Measurements from ENCODE around the gene HCST. TPM values are rescaled to one million over a fixed set of nuclear protein-coding genes. Genes with fewer than 3 reads are reported as not detected.

The HCST gene
- polyA plus RNA-seq (2013, experiment 1 of 2) = 0.32 TPM
- polyA plus RNA-seq (2013, experiment 2 of 2) = 0.39 TPM

DNA sequence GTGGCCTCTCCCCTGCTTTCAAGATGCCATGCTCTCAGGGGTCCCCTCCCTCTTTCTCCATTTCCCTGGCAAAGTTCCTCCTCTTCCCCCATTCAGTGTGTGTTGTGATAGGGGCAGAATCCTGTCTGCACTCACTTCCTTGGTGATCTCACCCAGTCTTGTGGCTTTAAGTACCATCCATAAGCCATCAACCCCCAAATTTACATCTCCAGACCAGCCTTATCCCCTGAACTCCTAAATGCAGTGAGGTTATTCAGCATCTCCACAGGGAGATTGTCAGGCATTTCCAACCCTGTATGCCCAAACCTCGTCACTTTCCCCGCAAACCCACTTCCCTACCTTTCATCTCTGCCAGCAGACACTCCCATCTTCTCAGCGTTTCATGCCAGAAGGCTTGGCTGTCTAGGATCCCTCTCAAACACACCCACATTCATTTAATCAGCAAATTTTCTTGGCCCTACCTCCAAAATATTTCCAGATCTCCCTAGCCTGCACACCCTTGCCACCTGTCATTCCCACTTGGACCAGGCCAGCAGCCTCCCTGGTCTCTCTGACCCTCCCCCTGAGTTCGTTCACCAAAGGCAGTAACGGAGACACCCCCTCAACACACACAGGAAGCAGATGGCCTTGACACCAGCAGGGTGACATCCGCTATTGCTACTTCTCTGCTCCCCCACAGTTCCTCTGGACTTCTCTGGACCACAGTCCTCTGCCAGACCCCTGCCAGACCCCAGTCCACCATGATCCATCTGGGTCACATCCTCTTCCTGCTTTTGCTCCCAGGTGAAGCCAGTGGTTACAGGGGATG, at the start of gene HCST:
TSS of gene HCST (plus strand) at position 676 of the 808 bp plus-strand sequence. CDS start at position 741, 65 bp downstream.
- Histone ChIP-seq H3K9me3 (replicated peaks in 1 of 2; ENCODE audit: control insufficient read depth in 2 of 2, insufficient read depth in 1 of 2, low read depth in 1 of 2, low read length in 2 of 2) (no peaks in the 10 kb centered on the region), H3K79me1 (ENCODE audit: low read depth, low read length) (peaks cover 7% of the 10 kb centered on the region), H2AK5ac (ENCODE audit: low read depth, low read length) (peak within 1 kb of the TSS; percentile 84), H3K27ac (replicated peaks; ENCODE audit: low read length) (no peak within 1 kb of the TSS), H3K23ac (ENCODE audit: low read depth, low read length, poor library complexity) (peak within 1 kb of the TSS; percentile 87), H4K91ac (ENCODE audit: low read depth, low read length, poor library complexity) (peak within 1 kb of the TSS; percentile 69), H3K4me3 (ENCODE audit: low read length in 2 of 2) (peak within 1 kb of the TSS in 1 of 2 donors; percentile 71), H3K4me2 (ENCODE audit: insufficient read depth, low read length, poor library complexity, severe bottlenecking) (peak within 1 kb of the TSS; percentile 61), H2BK12ac (ENCODE audit: low read length) (no peak within 1 kb of the TSS), H3K4ac (ENCODE audit: low read length) (no peak within 1 kb of the TSS), H2BK15ac (ENCODE audit: low read length) (peak within 1 kb of the TSS; percentile 81), H3K18ac (ENCODE audit: low read length) (peak within 1 kb of the TSS; percentile 89), H3K27me3 (ENCODE audit: control insufficient read depth in 3 of 3, insufficient read depth in 3 of 3, low read depth in 1 of 3, low read length in 3 of 3) (peaks cover 0 to 42% (median 12%) of the 10 kb centered on the region in 3 experiments), H2AFZ (ENCODE audit: low read length) (peak within 1 kb of the TSS; percentile 81), H2BK120ac (ENCODE audit: low read depth, low read length) (peak within 1 kb of the TSS; percentile 84), H3K9ac (ENCODE audit: low read depth, low read length, poor library complexity) (peak within 1 kb of the TSS; percentile 30), H3K14ac (ENCODE audit: low read length) (no peak within 1 kb of the TSS), H3K36me3 (replicated peaks in 1 of 2; ENCODE audit: control insufficient read depth in 2 of 2, insufficient read depth in 2 of 2, low read length in 2 of 2) (peaks cover 3 to 7% of the 10 kb centered on the region in 2 donors), H2BK5ac (ENCODE audit: low read length) (no peak within 1 kb of the TSS), H4K8ac (ENCODE audit: low read depth, low read length) (no peak within 1 kb of the TSS), H3K4me1 (ENCODE audit: control insufficient read depth in 2 of 2, insufficient read depth in 1 of 2, low read depth in 1 of 2, low read length in 2 of 2) (peaks cover 6 to 14% of the 10 kb centered on the region in 2 donors)
- DNase-seq (ENCODE audit: low spot score) = no peak
- WGBS, 2 donors (ENCODE audit: extremely low coverage in 2 of 2, insufficient read length in 2 of 2, insufficient replicate concordance in 1 of 2) = no CpG with 5 or more reads among the region's 6 CpGs

DNA sequence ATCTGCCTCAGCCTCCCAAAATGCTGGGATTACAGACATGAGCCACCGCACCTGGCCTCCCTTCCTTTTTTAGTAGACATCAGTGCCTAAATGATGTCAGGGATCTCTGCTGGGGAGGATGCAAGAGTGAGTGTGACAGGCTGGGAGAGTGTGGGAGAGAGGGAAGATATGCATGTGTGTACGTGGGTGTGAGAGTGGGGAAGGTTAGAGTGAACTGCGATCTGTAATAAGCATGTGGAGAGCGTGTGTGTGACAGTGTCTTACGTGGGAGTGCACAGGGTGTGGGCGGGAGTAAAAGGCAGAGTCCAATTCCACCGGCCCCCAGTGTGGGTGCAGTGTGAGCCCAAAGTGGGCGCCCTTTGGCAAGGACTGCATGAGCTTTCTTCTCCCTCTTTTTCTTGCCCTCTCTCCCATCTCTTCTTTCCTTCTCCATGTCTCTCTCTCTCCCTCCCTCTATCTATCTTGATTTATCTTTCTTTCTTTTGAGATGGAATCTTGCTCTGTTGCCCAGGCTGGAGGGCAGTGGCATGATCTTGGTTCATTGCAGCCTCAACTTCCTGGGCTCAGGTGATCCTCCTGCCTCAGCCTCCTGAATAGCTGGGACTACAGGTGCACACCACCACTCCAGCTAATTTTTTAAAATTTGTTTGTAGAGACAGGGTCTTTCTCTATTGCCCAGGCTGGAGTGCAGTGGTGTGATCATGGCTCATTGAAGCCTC, 49.1 kb upstream of the HCST start:
- Histone ChIP-seq H2BK120ac (ENCODE audit: low read depth, low read length) (no peak overlapping the region), H3K9me3 (replicated peaks in 1 of 2; ENCODE audit: control insufficient read depth in 2 of 2, insufficient read depth in 1 of 2, low read depth in 1 of 2, low read length in 2 of 2) (no peaks in the 10 kb centered on the region), H3K18ac (ENCODE audit: low read length) (no peak overlapping the region), H2BK5ac (ENCODE audit: low read length) (no peak overlapping the region), H3K79me1 (ENCODE audit: low read depth, low read length) (peaks cover 2% of the 10 kb centered on the region), H2AK5ac (ENCODE audit: low read depth, low read length) (no peak overlapping the region), H2BK15ac (ENCODE audit: low read length) (no peak overlapping the region), H3K27ac (replicated peaks; ENCODE audit: low read length) (no peak overlapping the region), H3K4me2 (ENCODE audit: insufficient read depth, low read length, poor library complexity, severe bottlenecking) (no peak overlapping the region), H2BK12ac (ENCODE audit: low read length) (no peak overlapping the region), H3K27me3 (ENCODE audit: control insufficient read depth in 3 of 3, insufficient read depth in 3 of 3, low read depth in 1 of 3, low read length in 3 of 3) (peaks cover 0 to 34% (median 11%) of the 10 kb centered on the region in 3 experiments), H3K4me3 (ENCODE audit: low read length in 2 of 2) (no peak overlapping the region), H3K23ac (ENCODE audit: low read depth, low read length, poor library complexity) (no peak overlapping the region), H3K9ac (ENCODE audit: low read depth, low read length, poor library complexity) (no peak overlapping the region), H3K36me3 (replicated peaks in 1 of 2; ENCODE audit: control insufficient read depth in 2 of 2, insufficient read depth in 2 of 2, low read length in 2 of 2) (no peaks in the 10 kb centered on the region), H3K4ac (ENCODE audit: low read length) (no peak overlapping the region), H4K91ac (ENCODE audit: low read depth, low read length, poor library complexity) (no peak overlapping the region), H3K14ac (ENCODE audit: low read length) (no peak overlapping the region), H4K8ac (ENCODE audit: low read depth, low read length) (no peak overlapping the region), H3K4me1 (ENCODE audit: control insufficient read depth in 2 of 2, insufficient read depth in 1 of 2, low read depth in 1 of 2, low read length in 2 of 2) (peaks cover 19 to 24% of the 10 kb centered on the region in 2 donors), H2AFZ (ENCODE audit: low read length) (no peak overlapping the region)
- 100% methylated on average over 2 of the region's 8 CpGs; no CpG with 5 or more reads in 1 of the 2 donors for WGBS, 2 donors (ENCODE audit: extremely low coverage in 2 of 2, insufficient read length in 2 of 2, insufficient replicate concordance in 1 of 2)
- DNase-seq (ENCODE audit: low spot score) = no peak

DNA sequence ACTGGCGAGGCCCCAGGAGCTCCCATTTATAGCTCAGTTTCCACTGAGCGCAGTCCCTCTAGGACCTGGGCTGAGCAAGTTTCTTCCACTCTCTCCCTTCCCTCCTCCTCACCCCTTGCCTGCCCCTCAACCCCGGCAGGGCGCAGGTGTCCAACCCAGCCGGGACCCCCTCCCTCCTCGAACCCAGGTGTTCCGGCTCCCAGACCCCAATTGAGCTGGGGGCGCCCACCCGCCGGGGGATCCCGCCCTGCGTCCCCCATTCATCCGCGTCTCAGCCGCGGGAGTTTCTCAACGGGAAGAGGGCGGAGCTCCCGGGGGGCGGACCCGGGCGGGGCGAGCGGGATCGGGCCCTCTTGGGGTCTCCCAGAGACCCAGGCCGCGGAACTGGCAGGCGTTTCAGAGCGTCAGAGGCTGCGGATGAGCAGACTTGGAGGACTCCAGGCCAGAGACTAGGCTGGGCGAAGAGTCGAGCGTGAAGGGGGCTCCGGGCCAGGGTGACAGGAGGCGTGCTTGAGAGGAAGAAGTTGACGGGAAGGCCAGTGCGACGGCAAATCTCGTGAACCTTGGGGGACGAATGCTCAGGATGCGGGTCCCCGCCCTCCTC, 45.7 kb upstream of the HCST start, which contains the start of gene KIRREL2:
TSS of gene KIRREL2 (plus strand) at position 366 of the 604 bp plus-strand sequence. CDS start at position 575, 209 bp downstream.
- no peak within 1 kb of the TSS for H4K91ac ChIP-seq (ENCODE audit: low read depth, low read length, poor library complexity)
- H3K9me3 ChIP-seq (replicated peaks in 1 of 2; ENCODE audit: control insufficient read depth in 2 of 2, insufficient read depth in 1 of 2, low read depth in 1 of 2, low read length in 2 of 2) = no peaks in the 10 kb centered on the region
- H3K18ac ChIP-seq (ENCODE audit: low read length) = peak within 1 kb of the TSS; percentile 97
- DNase-seq (ENCODE audit: low spot score) = peak; percentile 63
- H3K23ac ChIP-seq (ENCODE audit: low read depth, low read length, poor library complexity) = no peak within 1 kb of the TSS
- no peak within 1 kb of the TSS for H2BK12ac ChIP-seq (ENCODE audit: low read length)
- peak within 1 kb of the TSS; percentile 17 for H3K4ac ChIP-seq (ENCODE audit: low read length)
- H4K8ac ChIP-seq (ENCODE audit: low read depth, low read length) = no peak within 1 kb of the TSS
- H3K9ac ChIP-seq (ENCODE audit: low read depth, low read length, poor library complexity) = peak within 1 kb of the TSS; percentile 86
- peak within 1 kb of the TSS; percentile 13 for H2BK120ac ChIP-seq (ENCODE audit: low read depth, low read length)
- WGBS, 2 donors (ENCODE audit: extremely low coverage in 2 of 2, insufficient read length in 2 of 2, insufficient replicate concordance in 1 of 2) = no CpG with 5 or more reads among the region's 42 CpGs
- peaks cover 0 to 34% (median 7%) of the 10 kb centered on the region in 3 experiments for H3K27me3 ChIP-seq (ENCODE audit: control insufficient read depth in 3 of 3, insufficient read depth in 3 of 3, low read depth in 1 of 3, low read length in 3 of 3)
- peak within 1 kb of the TSS; percentile 57 to 86 for H3K4me3 ChIP-seq (ENCODE audit: low read length in 2 of 2)
- peak within 1 kb of the TSS; percentile 64 for H3K4me2 ChIP-seq (ENCODE audit: insufficient read depth, low read length, poor library complexity, severe bottlenecking)
- H2AFZ ChIP-seq (ENCODE audit: low read length) = peak within 1 kb of the TSS; percentile 99
- H3K4me1 ChIP-seq (ENCODE audit: control insufficient read depth in 2 of 2, insufficient read depth in 1 of 2, low read depth in 1 of 2, low read length in 2 of 2) = peaks cover 28 to 36% of the 10 kb centered on the region in 2 donors
- H3K27ac ChIP-seq (replicated peaks; ENCODE audit: low read length) = peak within 1 kb of the TSS; percentile 73
- peak within 1 kb of the TSS; percentile 11 for H2AK5ac ChIP-seq (ENCODE audit: low read depth, low read length)
- H3K79me1 ChIP-seq (ENCODE audit: low read depth, low read length) = no peaks in the 10 kb centered on the region
- H3K36me3 ChIP-seq (replicated peaks in 1 of 2; ENCODE audit: control insufficient read depth in 2 of 2, insufficient read depth in 2 of 2, low read length in 2 of 2) = no peaks in the 10 kb centered on the region
- peak within 1 kb of the TSS; percentile 17 for H2BK15ac ChIP-seq (ENCODE audit: low read length)
- peak within 1 kb of the TSS; percentile 78 for H3K14ac ChIP-seq (ENCODE audit: low read length)
- H2BK5ac ChIP-seq (ENCODE audit: low read length) = peak within 1 kb of the TSS; percentile 2
